ENCODE measurements around the gene PPP1R16B.

Gene PPP1R16B

DNA sequence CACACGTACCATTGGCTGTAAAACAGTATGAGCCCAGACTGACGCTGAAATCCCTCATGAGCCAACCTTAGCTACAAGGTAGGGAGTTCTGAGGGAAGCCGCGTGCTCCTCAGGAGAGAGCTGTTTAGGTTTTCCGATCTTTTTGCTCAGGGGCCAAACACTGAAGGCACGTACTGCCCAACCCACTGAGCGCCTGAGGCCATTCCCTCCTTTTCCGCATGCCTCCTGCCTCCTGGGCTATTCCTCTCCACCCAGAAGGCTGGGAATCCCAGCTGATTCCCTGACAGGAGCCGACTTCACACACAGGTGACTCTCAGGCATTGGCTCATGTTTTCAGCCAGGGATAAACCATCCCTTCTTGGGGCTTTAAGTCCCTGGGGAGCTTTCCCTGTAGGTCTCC is 115.4 kb downstream of the PPP1R16B start:
- CTCF ChIA-PET, result interaction anchor here (0.6 to 2.5 kb wide), 3 partner anchors 10 to 161 kb away, joined by 3 to 13 read pairs (median 9); no protein-coding TSS in a partner anchor
- no peak overlapping the region for H3K27ac ChIP-seq
- DNase-seq (ENCODE audit: low spot score), result no peak
- POLR2A ChIA-PET (ENCODE audit: low non-redundant PET), result no interaction called here
- TF ChIP-seq, protein P1, sequence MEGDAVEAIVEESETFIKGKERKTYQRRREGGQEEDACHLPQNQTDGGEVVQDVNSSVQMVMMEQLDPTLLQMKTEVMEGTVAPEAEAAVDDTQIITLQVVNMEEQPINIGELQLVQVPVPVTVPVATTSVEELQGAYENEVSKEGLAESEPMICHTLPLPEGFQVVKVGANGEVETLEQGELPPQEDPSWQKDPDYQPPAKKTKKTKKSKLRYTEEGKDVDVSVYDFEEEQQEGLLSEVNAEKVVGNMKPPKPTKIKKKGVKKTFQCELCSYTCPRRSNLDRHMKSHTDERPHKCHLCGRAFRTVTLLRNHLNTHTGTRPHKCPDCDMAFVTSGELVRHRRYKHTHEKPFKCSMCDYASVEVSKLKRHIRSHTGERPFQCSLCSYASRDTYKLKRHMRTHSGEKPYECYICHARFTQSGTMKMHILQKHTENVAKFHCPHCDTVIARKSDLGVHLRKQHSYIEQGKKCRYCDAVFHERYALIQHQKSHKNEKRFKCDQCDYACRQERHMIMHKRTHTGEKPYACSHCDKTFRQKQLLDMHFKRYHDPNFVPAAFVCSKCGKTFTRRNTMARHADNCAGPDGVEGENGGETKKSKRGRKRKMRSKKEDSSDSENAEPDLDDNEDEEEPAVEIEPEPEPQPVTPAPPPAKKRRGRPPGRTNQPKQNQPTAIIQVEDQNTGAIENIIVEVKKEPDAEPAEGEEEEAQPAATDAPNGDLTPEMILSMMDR (conservative IDR thresholded peaks at IDR 0.05; ENCODE audit: low read depth), result no peak

DNA sequence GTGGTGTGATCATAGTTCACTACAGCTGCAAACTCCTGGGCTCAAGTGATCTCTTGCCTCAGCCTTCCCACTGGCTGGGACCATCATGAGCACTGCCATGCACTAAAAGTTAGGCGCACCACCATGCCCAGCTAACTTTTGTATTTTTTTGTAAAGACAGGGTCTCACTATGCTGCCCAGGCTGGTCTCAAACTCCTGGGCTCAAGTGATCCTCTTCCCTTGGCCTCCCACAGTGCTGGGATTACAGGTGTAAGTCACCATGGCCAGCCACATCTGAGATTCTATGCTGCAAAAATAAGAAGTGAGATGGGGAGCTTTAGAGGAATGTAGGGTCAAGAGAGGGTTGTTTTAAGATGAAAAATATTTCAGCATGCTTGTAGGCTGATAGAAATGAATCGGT is 119.2 kb downstream of the PPP1R16B start:
- ChIA-PET POLR2A (ENCODE audit: low non-redundant PET) (no interaction called here), CTCF (interaction anchor here (0.7 to 2.8 kb wide), 4 partner anchors 12 to 44 kb away, joined by 3 to 13 read pairs (median 4); partner anchors contain the start of gene DHX35)
- DNase-seq (ENCODE audit: low spot score), result no peak
- TF ChIP-seq, protein P1 (conservative IDR thresholded peaks at IDR 0.05; ENCODE audit: low read depth), result no peak
- 0 out of 2 replicates have a peak overlapping the region, but pooled peaks have one; percentile 75 for H3K27ac ChIP-seq

DNA sequence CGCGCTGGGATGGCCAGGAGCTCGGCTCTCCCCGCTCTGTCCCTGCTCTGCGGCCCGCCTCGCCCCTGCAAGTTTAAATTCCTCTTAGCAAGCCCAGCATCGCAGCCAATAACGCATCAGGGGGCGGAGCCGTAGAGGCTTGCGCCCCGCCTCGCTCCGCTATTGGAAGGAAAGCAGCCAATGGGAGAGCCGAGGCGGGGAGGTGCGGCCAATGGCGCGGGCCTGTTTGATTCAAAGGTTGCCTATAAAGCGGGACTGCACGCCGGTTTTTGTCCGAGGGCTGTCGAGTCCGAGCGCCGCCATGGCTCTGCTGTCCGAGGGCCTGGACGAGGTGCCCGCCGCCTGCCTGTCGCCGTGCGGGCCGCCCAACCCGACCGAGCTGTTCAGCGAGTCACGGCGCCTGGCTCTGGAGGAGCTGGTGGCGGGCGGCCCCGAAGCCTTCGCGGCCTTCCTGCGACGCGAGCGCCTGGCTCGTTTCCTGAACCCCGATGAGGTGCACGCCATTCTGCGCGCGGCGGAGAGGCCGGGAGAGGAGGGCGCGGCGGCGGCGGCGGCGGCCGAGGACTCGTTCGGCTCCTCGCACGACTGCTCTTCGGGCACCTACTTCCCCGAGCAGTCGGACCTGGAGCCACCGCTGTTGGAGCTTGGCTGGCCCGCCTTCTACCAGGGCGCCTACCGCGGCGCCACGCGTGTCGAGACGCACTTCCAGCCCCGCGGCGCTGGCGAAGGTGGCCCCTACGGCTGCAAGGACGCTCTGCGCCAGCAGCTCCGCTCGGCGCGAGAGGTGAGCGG is 120.8 kb downstream of the PPP1R16B start, which contains the start of gene FAM83D:
FAM83D (plus strand) TSS at position 276 of the 792 bp plus-strand sequence; CDS start at position 302, 26 bp downstream.
- TF ChIP-seq, protein P1 (conservative IDR thresholded peaks at IDR 0.05; ENCODE audit: low read depth), result peak; percentile 80
- CTCF ChIA-PET, result interaction anchor here (0.5 to 1.3 kb wide), 13 partner anchors 10 to 929 kb away, joined by 3 to 7 read pairs (median 4); partner anchors contain the start of gene DHX35
- peak within 1 kb of the TSS; percentile 75 for H3K27ac ChIP-seq
- DNase-seq (ENCODE audit: low spot score), result peak; percentile 100
- POLR2A ChIA-PET (ENCODE audit: low non-redundant PET), result interaction anchor here (1.3 kb wide), 1 partner anchor 36 kb away, joined by 3 read pairs; the partner anchor contains the start of gene DHX35

DNA sequence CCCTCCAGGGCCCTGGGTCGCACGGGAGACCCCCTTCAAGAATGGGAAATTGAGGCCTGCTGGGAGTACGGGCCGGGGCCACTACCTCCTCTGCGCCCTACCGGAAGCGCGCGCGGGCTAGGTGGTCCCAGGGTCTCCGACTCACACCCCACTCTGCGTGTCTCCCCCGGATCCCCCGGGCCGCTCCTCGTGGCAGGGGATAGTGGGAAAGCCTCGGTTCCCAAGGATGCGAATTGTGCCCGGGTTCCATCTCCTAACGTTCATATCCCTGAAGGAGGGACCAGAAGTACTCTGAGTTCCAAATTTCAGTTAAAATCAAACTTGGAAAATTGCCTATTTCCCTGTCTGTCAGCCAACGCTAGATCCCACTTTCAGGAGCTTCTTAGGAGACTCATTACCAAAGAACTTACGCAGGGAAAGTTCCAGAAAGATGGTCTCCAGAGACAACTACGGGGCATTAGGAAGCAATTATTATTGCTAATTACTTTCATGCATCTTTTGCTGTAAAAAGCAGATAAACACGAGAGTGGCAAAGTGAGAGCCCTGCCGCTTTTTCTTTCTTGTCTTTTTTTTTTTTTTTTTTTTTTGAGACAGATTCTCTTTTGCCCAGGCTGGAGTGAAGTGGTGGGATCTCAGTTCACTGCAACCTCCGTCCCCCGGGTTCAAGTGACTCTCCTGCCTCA is 121.6 kb downstream of the PPP1R16B start:
- DNase-seq (ENCODE audit: low spot score), result peak; percentile 48
- H3K27ac ChIP-seq, result peak overlapping the region; percentile 75
- ChIA-PET CTCF (interaction anchor here (0.6 to 1.3 kb wide), 6 partner anchors 10 to 294 kb away, joined by 3 to 6 read pairs (median 4); partner anchors contain the start of genes DHX35 and SLC32A1), POLR2A (ENCODE audit: low non-redundant PET) (interaction anchor here (1.3 kb wide), 1 partner anchor 35 kb away, joined by 3 read pairs; the partner anchor contains the start of gene DHX35)
- TF ChIP-seq, protein P1 (conservative IDR thresholded peaks at IDR 0.05; ENCODE audit: low read depth), result no peak

DNA sequence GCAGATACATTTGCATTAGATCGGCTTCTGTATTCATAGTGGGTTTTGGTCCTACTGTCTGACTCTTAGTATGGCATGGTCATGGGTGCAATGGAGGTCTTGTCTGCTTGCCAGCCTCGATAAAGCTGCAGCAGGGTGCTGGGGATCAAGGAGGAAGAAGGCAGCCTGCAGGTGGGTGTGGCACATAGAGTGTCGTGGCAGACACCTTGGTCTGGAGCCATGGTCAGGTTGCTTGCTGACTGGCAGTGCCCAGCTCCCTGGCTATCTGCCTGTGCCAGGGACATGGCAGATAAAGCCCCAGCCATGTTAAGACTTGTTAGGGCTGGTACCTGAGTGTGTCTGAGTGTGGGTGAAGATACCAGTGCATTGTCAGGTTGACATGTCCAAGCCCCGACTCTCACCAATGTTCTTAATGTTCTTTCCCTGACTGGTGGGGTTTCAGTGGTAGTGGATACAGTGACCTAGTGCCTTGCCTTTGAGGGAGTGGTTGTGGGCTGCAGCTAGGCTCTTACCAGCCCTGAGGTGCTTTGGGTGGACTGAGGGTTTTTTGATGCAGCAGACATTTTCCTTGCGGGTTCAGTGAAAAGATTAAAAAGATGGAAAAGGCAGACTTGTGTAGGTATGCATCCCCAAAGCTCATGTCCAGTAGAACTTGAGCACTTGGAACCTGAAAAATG is 122.5 kb downstream of the PPP1R16B start:
- peak; percentile 50 for DNase-seq (ENCODE audit: low spot score)
- TF ChIP-seq, protein P1 (conservative IDR thresholded peaks at IDR 0.05; ENCODE audit: low read depth), result no peak
- H3K27ac ChIP-seq, result peak overlapping the region; percentile 75
- ChIA-PET CTCF (interaction anchor here (0.6 to 1.2 kb wide), 2 partner anchors 11 to 122 kb away, joined by 3 to 5 read pairs; no protein-coding TSS in a partner anchor), POLR2A (ENCODE audit: low non-redundant PET) (interaction anchor here (0.9 kb wide), 1 partner anchor 142 kb away, joined by 3 read pairs; no protein-coding TSS in a partner anchor)

All from RWPE1 (cell line).